A549 (cell line): ENCODE data around the gene FAM53C.

Experiments used
- CTCF ChIP-seq: fragments of >200 bp; sonication (Bioruptor Twin); formaldehyde crosslinking; IDR thresholded peaks from 3 replicates; pipeline ENCODE4 v1.5.1; 2016
- EP300 ChIP-seq, 2 experiments: fragments of >200 bp; sonication (Bioruptor Twin); formaldehyde crosslinking; IDR thresholded peaks; 2 replicates in 1 of 2; 3 replicates in 1 of 2; pipeline ENCODE4 v1.6.1; 2016 to 2017
- HMGXB4 ChIP-seq: fragments of 250-450 bp; sonication (Bioruptor Pico); IDR thresholded peaks from 2 replicates; pipeline ENCODE4 v1.5.0; 2021; ENCODE audit warnings: mild to moderate bottlenecking, moderate library complexity, borderline replicate concordance
- HOXA7 ChIP-seq: fragments of 250-450 bp; sonication (Bioruptor Pico); IDR thresholded peaks from 2 replicates; pipeline ENCODE4 v1.5.0; 2020; ENCODE audit warnings: mild to moderate bottlenecking, moderate library complexity
- JUN ChIP-seq, 2 experiments: fragments of >200 bp; sonication (Bioruptor Twin); formaldehyde crosslinking; IDR thresholded peaks; 2 replicates in 1 of 2; 3 replicates in 1 of 2; pipeline ENCODE4 v1.6.1; 2016 to 2017
- KDM1A ChIP-seq: fragments of 200-600 bp; sonication (generic); IDR thresholded peaks from 2 replicates; pipeline ENCODE4 v1.6.1; 2016; ENCODE audit warnings: low read depth, mild to moderate bottlenecking
- MAZ ChIP-seq: fragments of 150-350 bp; IDR thresholded peaks from 2 replicates; pipeline ENCODE4 v1.6.1; 2014; ENCODE audit warnings: antibody characterized with exemption, low read depth, low read length, borderline replicate concordance
- MYC ChIP-seq: IDR thresholded peaks from 2 replicates; pipeline ENCODE4 v1.6.1; 2012; ENCODE audit warnings: mild to moderate bottlenecking, inconsistent platforms, low read length, improper control_type of control experiment, borderline replicate concordance
- POLR2A ChIP-seq: IDR thresholded peaks from 2 replicates; pipeline ENCODE4 v1.6.1; 2012; ENCODE audit warnings: mild to moderate bottlenecking, low read length
- POLR2AphosphoS2 ChIP-seq: conservative IDR thresholded peaks from 2 replicates; pipeline ENCODE4 v1.6.1; 2012; ENCODE audit warnings: low read length, improper control_type of control experiment, inconsistent platforms
- REST ChIP-seq: fragments of 200-600 bp; sonication (generic); IDR thresholded peaks from 2 replicates; pipeline ENCODE4 v1.6.1; 2016; ENCODE audit warnings: antibody characterized with exemption, mild to moderate bottlenecking, moderate library complexity
- RNF2 ChIP-seq: fragments of 200-600 bp; sonication (generic); IDR thresholded peaks from 2 replicates; pipeline ENCODE4 v1.6.1; 2016; ENCODE audit warnings: low read depth, mild to moderate bottlenecking, antibody characterized with exemption, moderate library complexity, borderline replicate concordance

- TF ChIP-seq CTCF (no peak), HOXA7 (CRISPR knock-in tag) (no peak), EP300 (IDR thresholded peaks at IDR 0.05) (no peak), MYC (no peak), JUN (IDR thresholded peaks at IDR 0.05) (no peak), HMGXB4 (no peak), POLR2AphosphoS2 (no peak), REST (no peak), RNF2 (no peak), KDM1A (no peak), POLR2A (no peak), MAZ (no peak)
Measured at GRCh38 chr5:138369706-138370105, 31.6 kb downstream of the FAM53C start.
